Activated B cell treated with CpG ODN at 0.5 μM for 24 hours (primary cell): ENCODE results near the gene NOXO1. TPM values are rescaled to one million over a fixed set of nuclear protein-coding genes. Genes with fewer than 3 reads are reported as not detected.

Experiments
- ATAC-seq: fragments of 200-7000 bp; cut with Tn5 transposase; one replicate; pipeline ENCODE4 v1.10.0; 2021; ENCODE audit warnings: low read depth, mild to moderate bottlenecking, moderate library complexity
- CTCF ChIA-PET: fragments of 350-600 bp; sonication (Branson Sonifier 250); formaldehyde crosslinking; loops from one replicate; lab custom pipeline; 2021; ENCODE audit warnings: antibody characterized with exemption; lab: Charles Lee
- POLR2A ChIA-PET: fragments of 350-600 bp; sonication (Branson Sonifier 250); formaldehyde crosslinking; loops from one replicate; lab custom pipeline; 2021; ENCODE audit warnings: antibody characterized with exemption; lab: Charles Lee
- DNase-seq: peaks from one replicate; pipeline ENCODE4 v3.0.0; 2022
- H3K27ac Mint-ChIP-seq: one replicate; pipeline ENCODE4 v1.8.0; 2020; ENCODE audit warnings: mixed read lengths
- H3K27me3 Mint-ChIP-seq: one replicate; pipeline ENCODE4 v1.8.0; 2021; ENCODE audit warnings: mixed read lengths
- H3K36me3 Mint-ChIP-seq: one replicate; pipeline ENCODE4 v1.8.0; 2021; ENCODE audit warnings: low read depth, mixed read lengths
- H3K4me1 Mint-ChIP-seq: one replicate; pipeline ENCODE4 v1.8.0; 2021; ENCODE audit warnings: mixed read lengths
- H3K4me3 Mint-ChIP-seq: one replicate; pipeline ENCODE4 v1.8.0; 2020; ENCODE audit warnings: mild to moderate bottlenecking, mixed read lengths
- H3K9me3 Mint-ChIP-seq: one replicate; pipeline ENCODE4 v1.8.0; 2020; ENCODE audit warnings: mixed read lengths
- intact Hi-C: fragments of 100-400 bp; cut with micrococcal nuclease; formaldehyde crosslinking; loops from one replicate; pipeline ENCODE4 v1.15.1; 2024
- total RNA-seq: library from RNA; stranded (reverse); gene quantifications from 2 replicates; pipeline ENCODE4 v1.2.3, GENCODE V29; 2022
- TF ChIP-seq, protein P1 (sequence below): fragments of 200-600 bp; IDR thresholded peaks from one replicate; pipeline ENCODE4 v1.8.0; 2022; ENCODE audit warnings: antibody characterized with exemption, mild to moderate bottlenecking

The NOXO1 gene
- total RNA-seq, 1 donor from 2014 or later, result 0.73 TPM

DNA sequence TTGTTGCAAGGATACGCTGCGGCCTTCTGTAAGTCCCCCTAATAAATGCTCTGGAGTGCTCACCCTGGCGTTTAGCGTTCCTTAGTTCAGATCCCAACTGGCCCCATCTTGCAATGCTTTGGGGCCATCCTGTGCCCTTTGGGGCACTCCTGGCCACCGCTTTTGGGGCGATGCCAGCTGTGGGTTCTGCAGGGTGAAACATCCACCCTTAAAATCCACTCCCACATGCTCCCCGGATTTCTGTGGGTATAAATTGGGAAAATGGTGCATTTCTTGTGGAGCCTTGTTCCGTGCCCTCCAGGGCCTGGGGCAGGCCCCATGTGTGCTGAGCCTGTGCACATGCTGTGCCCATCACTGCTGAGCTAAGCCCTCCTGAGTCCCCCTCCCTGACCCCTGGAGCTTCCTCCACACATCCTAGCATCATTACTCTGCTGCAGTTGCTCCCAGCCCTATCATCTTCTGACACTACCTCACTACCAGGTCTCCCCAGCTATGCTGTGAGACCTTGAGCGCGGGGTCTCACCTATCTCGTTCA lies 44.3 kb downstream of the NOXO1 start:
- TF ChIP-seq, protein P1, sequence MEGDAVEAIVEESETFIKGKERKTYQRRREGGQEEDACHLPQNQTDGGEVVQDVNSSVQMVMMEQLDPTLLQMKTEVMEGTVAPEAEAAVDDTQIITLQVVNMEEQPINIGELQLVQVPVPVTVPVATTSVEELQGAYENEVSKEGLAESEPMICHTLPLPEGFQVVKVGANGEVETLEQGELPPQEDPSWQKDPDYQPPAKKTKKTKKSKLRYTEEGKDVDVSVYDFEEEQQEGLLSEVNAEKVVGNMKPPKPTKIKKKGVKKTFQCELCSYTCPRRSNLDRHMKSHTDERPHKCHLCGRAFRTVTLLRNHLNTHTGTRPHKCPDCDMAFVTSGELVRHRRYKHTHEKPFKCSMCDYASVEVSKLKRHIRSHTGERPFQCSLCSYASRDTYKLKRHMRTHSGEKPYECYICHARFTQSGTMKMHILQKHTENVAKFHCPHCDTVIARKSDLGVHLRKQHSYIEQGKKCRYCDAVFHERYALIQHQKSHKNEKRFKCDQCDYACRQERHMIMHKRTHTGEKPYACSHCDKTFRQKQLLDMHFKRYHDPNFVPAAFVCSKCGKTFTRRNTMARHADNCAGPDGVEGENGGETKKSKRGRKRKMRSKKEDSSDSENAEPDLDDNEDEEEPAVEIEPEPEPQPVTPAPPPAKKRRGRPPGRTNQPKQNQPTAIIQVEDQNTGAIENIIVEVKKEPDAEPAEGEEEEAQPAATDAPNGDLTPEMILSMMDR, result no peak
- Mint-ChIP-seq H3K4me1 (peaks cover 13% of the 10 kb centered on the region), H3K9me3 (no peaks in the 10 kb centered on the region), H3K27ac (no peak overlapping the region), H3K4me3 (no peak overlapping the region), H3K36me3 (peaks cover 21% of the 10 kb centered on the region), H3K27me3 (no peaks in the 10 kb centered on the region)
- DNase-seq, result no peak
- no peak for ATAC-seq
- intact Hi-C loops, result no loop called here
- ChIA-PET CTCF (no interaction called here), POLR2A (no interaction called here)

DNA sequence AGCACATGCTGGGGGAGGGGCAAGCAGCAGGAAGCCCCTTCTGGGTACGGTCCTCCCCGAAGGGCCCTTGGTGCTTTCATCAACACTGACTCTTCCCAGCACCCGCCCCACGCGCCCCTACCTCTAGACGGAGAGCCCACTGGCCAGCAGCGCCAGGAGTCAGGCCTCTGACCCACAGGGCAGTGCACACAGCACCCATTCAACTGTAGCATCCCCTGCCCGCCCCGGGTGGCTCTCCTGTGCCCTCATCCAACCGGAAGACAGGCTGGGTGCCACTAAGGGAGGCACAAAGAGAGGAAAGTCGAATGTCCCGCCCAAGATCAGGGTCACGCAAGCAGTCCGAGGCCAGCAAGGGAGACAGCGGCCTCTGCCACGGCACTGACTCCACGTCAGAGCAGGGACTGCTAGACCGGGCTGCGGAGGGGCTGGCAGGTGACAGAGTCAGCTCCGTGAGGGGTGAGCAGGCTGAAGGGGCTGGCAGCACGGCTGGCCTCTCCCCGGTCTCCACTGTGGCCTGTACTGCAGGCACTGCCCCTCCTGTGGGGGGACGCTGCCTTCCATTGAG lies 48.1 kb downstream of the NOXO1 start:
- no peak overlapping the region for H3K4me3 Mint-ChIP-seq
- TF ChIP-seq, protein P1, result no peak
- POLR2A ChIA-PET, result no interaction called here
- H3K27me3 Mint-ChIP-seq, result no peaks in the 10 kb centered on the region
- no peaks in the 10 kb centered on the region for H3K9me3 Mint-ChIP-seq
- peaks cover 2% of the 10 kb centered on the region for H3K4me1 Mint-ChIP-seq
- H3K36me3 Mint-ChIP-seq, result peaks cover 8% of the 10 kb centered on the region
- no peak for ATAC-seq
- CTCF ChIA-PET, result no interaction called here
- H3K27ac Mint-ChIP-seq, result no peak overlapping the region
- intact Hi-C loops, result no loop called here
- DNase-seq, result no peak

DNA sequence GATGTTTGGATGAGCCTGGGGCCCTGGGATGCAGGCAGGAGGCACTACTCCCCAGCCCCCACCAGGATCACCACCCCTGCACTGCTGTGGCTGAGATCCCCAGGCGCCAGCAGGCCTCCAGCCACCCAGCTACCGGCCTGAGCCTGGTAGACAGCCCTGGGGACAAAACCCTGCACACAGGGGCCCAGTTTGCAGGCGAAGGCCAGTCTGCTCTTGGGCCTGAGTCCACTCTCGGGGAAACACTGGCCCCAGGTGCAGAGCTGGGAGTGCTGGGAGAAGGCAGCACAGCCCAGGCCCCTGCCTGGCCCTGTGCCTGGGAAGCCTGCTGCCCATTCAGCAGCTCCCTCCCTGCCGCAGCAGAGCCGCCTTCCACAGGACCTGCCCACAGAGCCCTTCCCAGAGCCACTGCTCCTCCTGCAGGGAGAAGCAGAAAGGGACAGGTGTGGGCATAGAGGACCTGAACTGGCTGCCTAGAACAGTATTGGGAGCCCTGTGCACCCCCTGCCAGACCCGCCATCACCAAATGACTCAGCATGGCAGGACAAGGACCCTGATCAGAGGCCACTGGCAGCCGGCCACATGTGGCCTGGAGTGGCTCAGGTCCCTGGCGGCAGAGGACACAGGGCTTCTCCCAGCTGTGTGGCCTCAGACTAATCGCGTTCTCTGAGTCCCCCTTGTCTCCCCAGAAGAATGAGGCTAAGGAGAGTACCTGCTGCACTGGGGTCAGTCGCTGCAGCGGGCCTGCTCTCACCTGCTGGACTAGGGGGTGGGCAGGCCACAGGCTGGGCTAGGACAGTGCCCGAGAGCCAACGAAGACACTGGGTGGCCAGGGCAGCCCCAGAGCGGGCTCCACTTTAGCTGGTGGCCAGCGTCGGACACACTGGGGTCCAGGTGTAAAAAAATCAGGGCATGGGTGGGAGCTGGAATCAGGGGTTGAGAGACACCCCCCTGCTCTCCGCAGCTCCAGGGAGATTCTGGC lies 48.9 kb downstream of the NOXO1 start:
- Mint-ChIP-seq H3K36me3 (peaks cover 3% of the 10 kb centered on the region), H3K27me3 (no peaks in the 10 kb centered on the region), H3K27ac (no peak overlapping the region), H3K4me1 (peaks cover 2% of the 10 kb centered on the region), H3K4me3 (no peak overlapping the region), H3K9me3 (no peaks in the 10 kb centered on the region)
- DNase-seq (no peak), ATAC-seq (no peak)
- TF ChIP-seq, protein P1, result no peak
- ChIA-PET CTCF (no interaction called here), POLR2A (no interaction called here)
- intact Hi-C loops, result no loop called here

DNA sequence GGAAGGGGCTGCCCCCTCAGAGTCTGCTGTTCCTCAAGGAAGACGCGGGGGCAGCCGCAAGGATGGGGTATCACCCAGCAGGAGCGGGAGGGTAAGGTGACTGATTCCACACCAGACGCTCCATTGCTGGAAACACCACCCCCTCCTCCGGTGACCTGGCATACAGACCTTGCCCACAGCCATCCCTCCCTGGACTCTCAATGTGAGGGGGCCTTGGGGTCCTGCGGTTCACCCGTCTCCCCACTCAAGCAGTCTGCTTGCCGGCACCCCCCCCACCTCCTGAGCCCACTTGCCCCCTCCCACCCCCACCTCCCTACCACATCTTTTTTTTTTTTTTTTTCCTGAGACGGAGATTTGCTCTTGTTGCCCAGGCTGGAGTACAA lies 50.9 kb downstream of the NOXO1 start:
- TF ChIP-seq, protein P1, result no peak
- intact Hi-C loops, result no loop called here
- POLR2A ChIA-PET, result no interaction called here
- DNase-seq (no peak), ATAC-seq (no peak)
- Mint-ChIP-seq H3K27me3 (peaks cover under 1% of the 10 kb centered on the region), H3K27ac (no peak overlapping the region), H3K4me3 (no peak overlapping the region), H3K9me3 (no peaks in the 10 kb centered on the region), H3K4me1 (peaks cover 2% of the 10 kb centered on the region), H3K36me3 (no peaks in the 10 kb centered on the region)
- CTCF ChIA-PET, result no interaction called here
